Measurements from ENCODE around the gene ZNF275. TPM values are rescaled to one million over a fixed set of nuclear protein-coding genes. Genes with fewer than 3 reads are reported as not detected.

ZNF275 gene
- total and polyA plus RNA-seq, 2 of the 4 experiments (the other 2 are of a cell fraction) = 6.6 to 9.7 TPM

DNA sequence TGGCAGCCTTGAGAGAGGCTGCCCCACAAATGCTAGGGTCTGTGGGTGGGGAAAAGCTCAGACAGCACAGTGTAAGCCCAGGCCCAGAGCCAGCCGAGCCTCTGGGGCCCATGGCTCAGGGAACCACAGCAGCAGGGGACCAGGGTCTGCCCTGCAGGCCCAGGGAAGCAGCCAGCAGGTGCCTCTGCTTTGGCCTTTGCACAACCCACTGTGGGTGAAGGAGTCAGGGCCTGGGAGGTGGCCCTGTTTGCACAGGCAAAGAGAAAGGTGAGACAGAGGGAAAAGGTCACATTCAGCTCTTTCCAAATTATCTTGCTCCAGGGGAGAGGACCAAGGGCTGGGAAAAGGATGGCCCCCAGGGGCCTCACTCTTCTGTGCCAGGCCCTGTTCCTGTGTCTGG, 21.1 kb upstream of the ZNF275 start:
- H2AFZ ChIP-seq (replicated peaks; ENCODE audit: low read length, poor library complexity) = no peak overlapping the region
- no peaks in the 10 kb centered on the region for H3K79me1 ChIP-seq (ENCODE audit: low read depth in 1 of 2, low read length in 2 of 2)
- H3K27ac ChIP-seq (ENCODE audit: insufficient read depth, low read length) = no peak overlapping the region
- no peak overlapping the region for H2AK9ac ChIP-seq (replicated peaks; ENCODE audit: low read depth, low read length, poor library complexity)
- ATAC-seq (ENCODE audit: low read depth) = no peak
- no peak overlapping the region for H2BK120ac ChIP-seq (ENCODE audit: low read depth, low read length)
- no peak overlapping the region for H2BK20ac ChIP-seq (ENCODE audit: low read depth, low read length)
- H3K36me3 ChIP-seq (ENCODE audit: control insufficient read depth, insufficient read depth, low read length) = no peaks in the 10 kb centered on the region
- H3K4me3 ChIP-seq (ENCODE audit: insufficient read depth, low read depth, low read length) = no peak overlapping the region
- dilution Hi-C loops (cut with HindIII; ENCODE audit: low sequenced_read_pairs, unreplicated experiment) = no loop called here
- no peak overlapping the region for H2AK5ac ChIP-seq (ENCODE audit: low read depth, low read length)
- POLR2A ChIA-PET (ENCODE audit: unreplicated experiment) = no interaction called here
- no peak overlapping the region for H2BK5ac ChIP-seq (ENCODE audit: low read depth, low read length, poor library complexity, severe bottlenecking)
- no peak overlapping the region for H4K91ac ChIP-seq (ENCODE audit: insufficient read depth, low read depth, low read length)
- CTCF ChIA-PET = no interaction called here
- no TSS peak for BruUV-seq (replicated peaks)
- no peak overlapping the region for H3K14ac ChIP-seq (replicated peaks; ENCODE audit: low read depth, low read length)
- intact Hi-C loops (cut with micrococcal nuclease) = no loop called here
- H3K27me3 ChIP-seq (ENCODE audit: control insufficient read depth, insufficient read depth, low read length) = peaks cover 9% of the 10 kb centered on the region
- no peak overlapping the region for H4K8ac ChIP-seq (ENCODE audit: low read depth in 2 of 2, low read length in 2 of 2)
- H3K9ac ChIP-seq (ENCODE audit: low read depth, low read length) = no peak overlapping the region
- H4K5ac ChIP-seq (ENCODE audit: low read depth, low read length) = no peak overlapping the region
- WGBS, 2 experiments (ENCODE audit: extremely low coverage in 2 of 2, insufficient read length in 1 of 2) = 40% methylated on average over 1 of the region's 1 CpG; no CpG with 5 or more reads in 1 of the 2 experiments
- no peak overlapping the region for H3K18ac ChIP-seq (ENCODE audit: low read depth, low read length)
- TF ChIP-seq RFX5 (IDR thresholded peaks at IDR 0.05; ENCODE audit: low read depth, low read length) (no peak), MAZ (IDR thresholded peaks at IDR 0.05; ENCODE audit: borderline replicate concordance, low read depth, low read length) (no peak), RCOR1 (IDR thresholded peaks at IDR 0.05; ENCODE audit: insufficient replicate concordance, low read length) (no peak), NFE2L2 (IDR thresholded peaks at IDR 0.05; ENCODE audit: low read depth, low read length) (no peak), CEBPB (IDR thresholded peaks at IDR 0.05; ENCODE audit: low read depth, low read length) (no peak), MAFK (IDR thresholded peaks at IDR 0.05; ENCODE audit: low read depth, low read length) (no peak), BHLHE40 (IDR thresholded peaks at IDR 0.05; ENCODE audit: low read depth, low read length) (no peak), POLR2A (IDR thresholded peaks at IDR 0.05; ENCODE audit: low read depth, low read length) (no peak), FOS (IDR thresholded peaks at IDR 0.05; ENCODE audit: low read depth, low read length) (no peak), MXI1 (IDR thresholded peaks at IDR 0.05; ENCODE audit: borderline replicate concordance, low read depth, low read length) (no peak)
- TF ChIP-seq, protein P1, sequence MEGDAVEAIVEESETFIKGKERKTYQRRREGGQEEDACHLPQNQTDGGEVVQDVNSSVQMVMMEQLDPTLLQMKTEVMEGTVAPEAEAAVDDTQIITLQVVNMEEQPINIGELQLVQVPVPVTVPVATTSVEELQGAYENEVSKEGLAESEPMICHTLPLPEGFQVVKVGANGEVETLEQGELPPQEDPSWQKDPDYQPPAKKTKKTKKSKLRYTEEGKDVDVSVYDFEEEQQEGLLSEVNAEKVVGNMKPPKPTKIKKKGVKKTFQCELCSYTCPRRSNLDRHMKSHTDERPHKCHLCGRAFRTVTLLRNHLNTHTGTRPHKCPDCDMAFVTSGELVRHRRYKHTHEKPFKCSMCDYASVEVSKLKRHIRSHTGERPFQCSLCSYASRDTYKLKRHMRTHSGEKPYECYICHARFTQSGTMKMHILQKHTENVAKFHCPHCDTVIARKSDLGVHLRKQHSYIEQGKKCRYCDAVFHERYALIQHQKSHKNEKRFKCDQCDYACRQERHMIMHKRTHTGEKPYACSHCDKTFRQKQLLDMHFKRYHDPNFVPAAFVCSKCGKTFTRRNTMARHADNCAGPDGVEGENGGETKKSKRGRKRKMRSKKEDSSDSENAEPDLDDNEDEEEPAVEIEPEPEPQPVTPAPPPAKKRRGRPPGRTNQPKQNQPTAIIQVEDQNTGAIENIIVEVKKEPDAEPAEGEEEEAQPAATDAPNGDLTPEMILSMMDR (conservative IDR thresholded peaks at IDR 0.05; ENCODE audit: low read depth, low read length) = no peak
- TF ChIP-seq, protein P2, sequence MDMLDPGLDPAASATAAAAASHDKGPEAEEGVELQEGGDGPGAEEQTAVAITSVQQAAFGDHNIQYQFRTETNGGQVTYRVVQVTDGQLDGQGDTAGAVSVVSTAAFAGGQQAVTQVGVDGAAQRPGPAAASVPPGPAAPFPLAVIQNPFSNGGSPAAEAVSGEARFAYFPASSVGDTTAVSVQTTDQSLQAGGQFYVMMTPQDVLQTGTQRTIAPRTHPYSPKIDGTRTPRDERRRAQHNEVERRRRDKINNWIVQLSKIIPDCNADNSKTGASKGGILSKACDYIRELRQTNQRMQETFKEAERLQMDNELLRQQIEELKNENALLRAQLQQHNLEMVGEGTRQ (IDR thresholded peaks at IDR 0.05; ENCODE audit: low read depth, low read length) = no peak
- TF ChIP-seq, protein P3, sequence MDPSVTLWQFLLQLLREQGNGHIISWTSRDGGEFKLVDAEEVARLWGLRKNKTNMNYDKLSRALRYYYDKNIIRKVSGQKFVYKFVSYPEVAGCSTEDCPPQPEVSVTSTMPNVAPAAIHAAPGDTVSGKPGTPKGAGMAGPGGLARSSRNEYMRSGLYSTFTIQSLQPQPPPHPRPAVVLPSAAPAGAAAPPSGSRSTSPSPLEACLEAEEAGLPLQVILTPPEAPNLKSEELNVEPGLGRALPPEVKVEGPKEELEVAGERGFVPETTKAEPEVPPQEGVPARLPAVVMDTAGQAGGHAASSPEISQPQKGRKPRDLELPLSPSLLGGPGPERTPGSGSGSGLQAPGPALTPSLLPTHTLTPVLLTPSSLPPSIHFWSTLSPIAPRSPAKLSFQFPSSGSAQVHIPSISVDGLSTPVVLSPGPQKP (IDR thresholded peaks at IDR 0.05; ENCODE audit: borderline replicate concordance, low read depth, low read length) = no peak
- H3K4ac ChIP-seq (ENCODE audit: low read depth, low read length) = no peak overlapping the region
- H3K56ac ChIP-seq (ENCODE audit: extremely low read depth, insufficient read depth, low read length) = no peak overlapping the region
- H4K20me1 ChIP-seq (ENCODE audit: insufficient read depth, low read length) = no peaks in the 10 kb centered on the region
- H3K9me1 ChIP-seq (ENCODE audit: insufficient read depth, low read length) = no peaks in the 10 kb centered on the region
- in situ Hi-C loops (cut with MboI; ENCODE audit: low sequenced_read_pairs) = no loop called here
- no peak overlapping the region for H2BK15ac ChIP-seq (ENCODE audit: low read depth, low read length)
- no peak for DNase-seq
- no peak overlapping the region for H3K4me2 ChIP-seq (ENCODE audit: low read depth, low read length)
- no peaks in the 10 kb centered on the region for H3K4me1 ChIP-seq (ENCODE audit: control insufficient read depth, insufficient read depth, low read length)
- no peak overlapping the region for H3K23ac ChIP-seq (ENCODE audit: low read depth, low read length)
- H3K9me3 ChIP-seq (ENCODE audit: control insufficient read depth, insufficient read depth, low read length) = no peaks in the 10 kb centered on the region
